NT2/D1 (cell line): ENCODE measurements around the gene SRI.
"Not testable (repeated sequence)": the region's sequence is repeated elsewhere in the genome, so short reads cannot be mapped to it uniquely, and the experiment has no call there.

Source experiments
- DNase-seq: peaks from one replicate; pipeline ENCODE4 v3.0.0-alpha.2; 2011; ENCODE audit warnings: low read depth, low spot score
- H3K27me3 ChIP-seq: 2 replicates; pipeline ENCODE4 v1.6.0; 2011; ENCODE audit warnings: mild to moderate bottlenecking; ENCODE audit not compliant: insufficient read length, insufficient read depth
- H3K36me3 ChIP-seq: 2 replicates; pipeline ENCODE4 v1.6.1; 2011; ENCODE audit warnings: mild to moderate bottlenecking, low read length, mixed read lengths; ENCODE audit not compliant: insufficient read depth, insufficient read length
- H3K4me1 ChIP-seq: 2 replicates; pipeline ENCODE4 v1.5.1; 2011; ENCODE audit not compliant: insufficient read depth, insufficient read length
- H3K4me3 ChIP-seq: 2 replicates; pipeline ENCODE4 v1.5.1; 2011; ENCODE audit warnings: low read depth; ENCODE audit not compliant: insufficient read length
- H3K9ac ChIP-seq: 2 replicates; pipeline ENCODE4 v1.6.0; 2011; ENCODE audit warnings: low read depth; ENCODE audit not compliant: insufficient read length
- H3K9me3 ChIP-seq: 2 replicates; pipeline ENCODE4 v1.5.1; 2011; ENCODE audit warnings: mild to moderate bottlenecking, low read length; ENCODE audit not compliant: insufficient read depth
- SUZ12 ChIP-seq: IDR thresholded peaks from 2 replicates; pipeline ENCODE4 v1.6.1; 2011; ENCODE audit not compliant: insufficient read length, insufficient read depth; ENCODE audit errors: extremely low read depth
- YY1 ChIP-seq: IDR thresholded peaks from 2 replicates; pipeline ENCODE4 v1.6.1; 2011; ENCODE audit not compliant: insufficient read length, insufficient read depth
- ZNF274 ChIP-seq: IDR thresholded peaks from 2 replicates; pipeline ENCODE4 v1.6.1; 2011; ENCODE audit warnings: mild to moderate bottlenecking, low read depth, low read length

The SRI gene

DNA sequence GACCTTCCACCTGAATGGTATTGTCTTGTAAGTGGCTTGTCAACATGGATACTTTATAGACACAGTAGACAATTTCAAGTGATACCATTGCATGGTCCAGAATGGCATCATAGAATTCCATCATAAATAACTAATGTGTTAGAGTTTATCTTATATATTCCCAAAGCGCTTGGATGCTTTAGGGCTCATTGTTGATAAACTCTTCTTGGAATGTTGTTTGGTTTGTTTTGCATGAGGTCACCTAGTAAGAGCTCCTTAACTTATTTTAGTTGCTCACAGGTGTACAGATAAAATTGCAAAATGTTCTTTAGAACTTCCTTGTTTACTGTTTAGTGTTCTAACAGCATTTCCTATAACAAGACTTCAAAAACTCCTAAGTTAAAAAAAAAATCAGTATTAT lies 36.8 kb downstream of the SRI start:
- H3K36me3 ChIP-seq, result no peaks in the 10 kb centered on the region
- no peaks in the 10 kb centered on the region for H3K9me3 ChIP-seq
- H3K4me1 ChIP-seq, result no peaks in the 10 kb centered on the region
- no peak for TF ChIP-seq YY1
- no peak for TF ChIP-seq SUZ12
- no peak for TF ChIP-seq ZNF274
- no peak for DNase-seq
- H3K4me3 ChIP-seq, result no peak overlapping the region
- no peaks in the 10 kb centered on the region for H3K27me3 ChIP-seq
- H3K9ac ChIP-seq, result no peak overlapping the region

DNA sequence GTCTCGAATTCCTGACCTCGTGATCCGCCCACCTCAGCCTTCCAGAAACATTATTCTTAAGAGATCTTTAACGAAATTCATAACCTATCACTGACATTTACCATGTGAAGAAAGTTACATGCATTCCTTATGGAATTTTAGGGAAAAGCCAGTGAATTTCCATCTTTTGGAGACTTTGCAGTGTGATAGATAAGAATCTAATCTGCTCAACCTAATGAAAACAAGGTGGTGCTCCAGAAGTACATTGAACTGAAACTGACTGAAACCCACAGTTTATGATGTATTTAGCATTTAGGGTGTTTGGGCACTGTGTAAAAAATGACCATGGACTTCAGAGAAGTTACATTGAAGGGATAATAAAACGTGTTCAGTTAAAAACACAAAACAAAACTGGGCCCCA lies 43.6 kb downstream of the SRI start:
- Histone ChIP-seq H3K36me3 (no peaks in the 10 kb centered on the region), H3K4me3 (no peak overlapping the region), H3K4me1 (no peaks in the 10 kb centered on the region), H3K9ac (no peak overlapping the region), H3K9me3 (no peaks in the 10 kb centered on the region), H3K27me3 (no peaks in the 10 kb centered on the region)
- no peak for TF ChIP-seq YY1
- no peak for TF ChIP-seq ZNF274
- TF ChIP-seq SUZ12, result no peak
- no peak for DNase-seq

DNA sequence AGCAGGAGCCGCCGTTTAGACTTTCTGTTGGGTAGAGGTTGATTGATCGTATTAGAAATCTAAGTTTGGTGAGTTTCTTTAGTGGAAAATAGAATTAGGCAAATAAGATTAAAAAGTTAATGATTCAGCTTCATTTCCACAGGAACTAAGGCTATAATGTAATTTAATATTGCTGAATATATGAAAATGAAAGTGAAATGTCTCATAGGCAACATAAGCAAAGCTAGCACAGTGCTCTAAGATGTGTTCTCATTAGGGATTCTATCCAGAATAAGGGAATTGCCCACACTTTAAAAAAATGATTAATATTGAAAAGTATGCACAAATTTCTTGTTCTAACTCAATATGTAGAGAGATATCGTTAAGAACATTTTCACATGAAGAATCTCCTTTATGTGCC lies 47.0 kb downstream of the SRI start:
- H3K4me3 ChIP-seq, result no peak overlapping the region
- DNase-seq, result no peak
- H3K27me3 ChIP-seq, result no peaks in the 10 kb centered on the region
- H3K9ac ChIP-seq, result no peak overlapping the region
- no peak for TF ChIP-seq ZNF274
- H3K4me1 ChIP-seq, result no peaks in the 10 kb centered on the region
- H3K9me3 ChIP-seq, result no peaks in the 10 kb centered on the region
- no peaks in the 10 kb centered on the region for H3K36me3 ChIP-seq

- TF ChIP-seq SUZ12 (no peak), YY1 (no peak)
- Histone ChIP-seq H3K27me3 (no peaks in the 10 kb centered on the region), H3K4me1 (no peaks in the 10 kb centered on the region), H3K9me3 (no peaks in the 10 kb centered on the region), H3K4me3 (no peak overlapping the region), H3K36me3 (no peaks in the 10 kb centered on the region), H3K9ac (no peak overlapping the region)
- DNase-seq, result no peak
Observed at GRCh38 chr7:88169717-88170320, 50.0 kb downstream of the SRI start.

- H3K27me3 ChIP-seq, result no peaks in the 10 kb centered on the region
- no peaks in the 10 kb centered on the region for H3K4me1 ChIP-seq
Observed at GRCh38 chr7:88167721-88168120, 52.1 kb downstream of the SRI start.

DNA sequence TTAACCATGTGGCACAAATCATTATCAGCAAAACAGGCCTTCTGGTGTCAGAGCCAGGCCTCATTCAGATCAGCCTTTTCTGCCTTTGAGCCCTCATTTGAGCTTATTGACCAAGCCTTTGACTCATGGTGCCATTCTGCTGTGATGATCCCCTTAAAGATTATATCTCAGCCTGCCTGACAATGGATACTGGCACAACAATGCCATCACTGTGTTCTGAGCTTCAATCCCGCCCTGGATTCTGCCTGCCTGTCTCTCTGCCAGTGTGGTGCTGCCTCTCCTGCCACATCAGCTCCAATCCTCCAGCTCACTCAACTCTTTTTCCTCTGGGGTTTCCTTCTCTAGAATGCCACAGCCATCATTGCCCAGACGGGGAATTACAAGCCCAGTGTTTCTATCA lies 52.6 kb downstream of the SRI start:
- Histone ChIP-seq H3K9ac (no peak overlapping the region), H3K9me3 (no peaks in the 10 kb centered on the region), H3K4me1 (no peaks in the 10 kb centered on the region), H3K36me3 (no peaks in the 10 kb centered on the region), H3K27me3 (no peaks in the 10 kb centered on the region), H3K4me3 (no peak overlapping the region)
- DNase-seq, result no peak
- TF ChIP-seq ZNF274, result no peak
- TF ChIP-seq YY1, result no peak
- TF ChIP-seq SUZ12, result no peak

More at GRCh38 chr7:88167721-88168120, 52.1 kb downstream of the SRI start:
- DNase-seq, result no peak
- Histone ChIP-seq H3K4me3 (no peak overlapping the region), H3K9ac (no peak overlapping the region), H3K9me3 (no peaks in the 10 kb centered on the region), H3K36me3 (no peaks in the 10 kb centered on the region)
- TF ChIP-seq ZNF274, result no peak
- no peak for TF ChIP-seq SUZ12
- TF ChIP-seq YY1, result no peak

- Histone ChIP-seq H3K9ac (no peak overlapping the region), H3K27me3 (no peaks in the 10 kb centered on the region), H3K4me1 (no peaks in the 10 kb centered on the region), H3K9me3 (no peaks in the 10 kb centered on the region), H3K36me3 (no peaks in the 10 kb centered on the region), H3K4me3 (no peak overlapping the region)
- TF ChIP-seq YY1, result no peak
- no peak for TF ChIP-seq ZNF274
- no peak for TF ChIP-seq SUZ12
- DNase-seq, result no peak
Observed at GRCh38 chr7:88165697-88166096, 54.1 kb downstream of the SRI start.

- not testable (repeated sequence) for H3K9ac ChIP-seq, H3K9me3 ChIP-seq, DNase-seq, H3K4me3 ChIP-seq, H3K27me3 ChIP-seq, H3K4me1 ChIP-seq, H3K36me3 ChIP-seq
Observed at GRCh38 chr7:88159741-88160140, 60.1 kb downstream of the SRI start.
